ENCODE results near the gene ALPG.
"Not testable (repeated sequence)": the region's sequence is repeated elsewhere in the genome, so short reads cannot be mapped to it uniquely, and the experiment has no call there.

Gene ALPG

GRCh38 chr2:232420463-232421188, 14.0 kb downstream of the ALPG start:
- DNase-seq = peak; percentile 58

GRCh38 chr2:232421189-232421785, 14.6 kb downstream of the ALPG start:
- DNase-seq = peak; percentile 18

GRCh38 chr2:232422051-232422450, 15.4 kb downstream of the ALPG start:
- DNase-seq = no peak

GRCh38 chr2:232422996-232423395, 16.4 kb downstream of the ALPG start:
- DNase-seq = not testable (repeated sequence)

- DNase-seq = not testable (repeated sequence)
Measured at GRCh38 chr2:232423407-232423806, 16.8 kb downstream of the ALPG start.

GRCh38 chr2:232431705-232432590, 25.3 kb downstream of the ALPG start:
- DNase-seq = no peak

- no peak for DNase-seq
Measured at GRCh38 chr2:232432598-232433184, 26.0 kb downstream of the ALPG start.

GRCh38 chr2:232433622-232434021, 27.0 kb downstream of the ALPG start:
- not testable (repeated sequence) for DNase-seq

- DNase-seq = no peak
Measured at GRCh38 chr2:232434091-232434490, 27.4 kb downstream of the ALPG start.

- peak; percentile 15 for DNase-seq
Measured at GRCh38 chr2:232434563-232435374, 28.1 kb downstream of the ALPG start.

- DNase-seq = no peak
Measured at GRCh38 chr2:232435375-232435648, 28.7 kb downstream of the ALPG start.

- DNase-seq = no peak
Measured at GRCh38 chr2:232435805-232436204, 29.2 kb downstream of the ALPG start.

GRCh38 chr2:232436381-232437194, 29.9 kb downstream of the ALPG start:
- no peak for DNase-seq

GRCh38 chr2:232437195-232437571, 30.5 kb downstream of the ALPG start:
- DNase-seq = no peak

GRCh38 chr2:232438091-232438490, 31.4 kb downstream of the ALPG start:
- no peak for DNase-seq

- DNase-seq = peak; percentile 5
Measured at GRCh38 chr2:232438951-232439757, 32.5 kb downstream of the ALPG start.

- no peak for DNase-seq
Measured at GRCh38 chr2:232439758-232440135, 33.1 kb downstream of the ALPG start.

- DNase-seq = peak; percentile 87
Measured at GRCh38 chr2:232440220-232441018, 33.8 kb downstream of the ALPG start.

- DNase-seq = peak; percentile 4
Measured at GRCh38 chr2:232441147-232441651, 34.6 kb downstream of the ALPG start.

GRCh38 chr2:232441922-232442321, 35.3 kb downstream of the ALPG start:
- peak; percentile 12 for DNase-seq
